ENCODE measurements around the gene SMOC1. TPM values are rescaled to one million over a fixed set of nuclear protein-coding genes. Genes with fewer than 3 reads are reported as not detected.

Gene SMOC1
- total RNA-seq, 2 experiments from 2014 or later, result not detected

GRCh38 chr14:69870613-69871012, 8.6 kb upstream of the SMOC1 start:
- no peak for DNase-seq
- intact Hi-C loops (cut with micrococcal nuclease), result no loop called here
- no peaks in the 10 kb centered on the region for H3K4me1 Mint-ChIP-seq (ENCODE audit: low read depth)
- H3K36me3 Mint-ChIP-seq (ENCODE audit: low read depth), result no peaks in the 10 kb centered on the region
- H3K4me3 Mint-ChIP-seq, result no peak overlapping the region
- H3K27me3 Mint-ChIP-seq (ENCODE audit: low read depth), result peaks cover 9% of the 10 kb centered on the region
- no peaks in the 10 kb centered on the region for H3K9me3 Mint-ChIP-seq
- H3K27ac Mint-ChIP-seq, result no peak overlapping the region
- CTCF ChIA-PET, result interaction anchor here (0.6 kb wide), 1 partner anchor 299 kb away, joined by 4 read pairs; no protein-coding TSS in a partner anchor

- no peak for DNase-seq
- no peaks in the 10 kb centered on the region for H3K9me3 Mint-ChIP-seq
- no peak overlapping the region for H3K4me3 Mint-ChIP-seq
- no peaks in the 10 kb centered on the region for H3K36me3 Mint-ChIP-seq (ENCODE audit: low read depth)
- no peaks in the 10 kb centered on the region for H3K4me1 Mint-ChIP-seq (ENCODE audit: low read depth)
- H3K27ac Mint-ChIP-seq, result no peak overlapping the region
- intact Hi-C loops (cut with micrococcal nuclease), result no loop called here
- CTCF ChIA-PET, result interaction anchor here (0.9 kb wide), 1 partner anchor 154 kb away, joined by 3 read pairs; no protein-coding TSS in a partner anchor
- H3K27me3 Mint-ChIP-seq (ENCODE audit: low read depth), result peaks cover 13% of the 10 kb centered on the region
Measured at GRCh38 chr14:69873877-69874780, 5.1 kb upstream of the SMOC1 start.

- Mint-ChIP-seq H3K36me3 (ENCODE audit: low read depth) (no peaks in the 10 kb centered on the region), H3K4me1 (ENCODE audit: low read depth) (no peaks in the 10 kb centered on the region), H3K27me3 (ENCODE audit: low read depth) (peaks cover 30% of the 10 kb centered on the region), H3K27ac (no peak overlapping the region), H3K4me3 (no peak overlapping the region), H3K9me3 (no peaks in the 10 kb centered on the region)
- intact Hi-C loops (cut with micrococcal nuclease), result loop anchor here (5.0 kb wide), 1 partner anchor 151 kb away; no protein-coding TSS in a partner anchor
- CTCF ChIA-PET, result interaction anchor here (1.7 to 2.7 kb wide), 3 partner anchors 59 to 152 kb away, joined by 5 to 9 read pairs (median 5); no protein-coding TSS in a partner anchor
- DNase-seq, result no peak
Measured at GRCh38 chr14:69876221-69876847, 2.9 kb upstream of the SMOC1 start.

GRCh38 chr14:69876848-69877306, 2.3 kb upstream of the SMOC1 start:
- intact Hi-C loops (cut with micrococcal nuclease), result loop anchor here (5.0 kb wide), 1 partner anchor 150 kb away; no protein-coding TSS in a partner anchor
- no peaks in the 10 kb centered on the region for H3K4me1 Mint-ChIP-seq (ENCODE audit: low read depth)
- H3K9me3 Mint-ChIP-seq, result no peaks in the 10 kb centered on the region
- no peak for DNase-seq
- H3K27me3 Mint-ChIP-seq (ENCODE audit: low read depth), result peaks cover 34% of the 10 kb centered on the region
- no peaks in the 10 kb centered on the region for H3K36me3 Mint-ChIP-seq (ENCODE audit: low read depth)
- H3K27ac Mint-ChIP-seq, result no peak overlapping the region
- no peak overlapping the region for H3K4me3 Mint-ChIP-seq
- CTCF ChIA-PET, result interaction anchor here (1.2 to 2.7 kb wide), 4 partner anchors 32 to 151 kb away, joined by 3 to 9 read pairs (median 5); no protein-coding TSS in a partner anchor

- DNase-seq, result no peak
- Mint-ChIP-seq H3K27me3 (ENCODE audit: low read depth) (peaks cover 38% of the 10 kb centered on the region), H3K4me1 (ENCODE audit: low read depth) (no peaks in the 10 kb centered on the region), H3K27ac (no peak overlapping the region), H3K4me3 (no peak overlapping the region), H3K9me3 (no peaks in the 10 kb centered on the region), H3K36me3 (ENCODE audit: low read depth) (no peaks in the 10 kb centered on the region)
- CTCF ChIA-PET, result interaction anchor here (1.0 to 2.7 kb wide), 7 partner anchors 32 to 197 kb away, joined by 3 to 9 read pairs (median 5); no protein-coding TSS in a partner anchor
- intact Hi-C loops (cut with micrococcal nuclease), result loop anchor here (5.0 kb wide), 1 partner anchor 150 kb away; no protein-coding TSS in a partner anchor
Measured at GRCh38 chr14:69877492-69877891, 1.7 kb upstream of the SMOC1 start.

GRCh38 chr14:69878251-69878650, 965 bp upstream of the SMOC1 start:
- Mint-ChIP-seq H3K4me1 (ENCODE audit: low read depth) (no peaks in the 10 kb centered on the region), H3K4me3 (no peak overlapping the region)
- intact Hi-C loops (cut with micrococcal nuclease), result loop anchor here (5.0 kb wide), 1 partner anchor 149 kb away; no protein-coding TSS in a partner anchor

GRCh38 chr14:69880044-69880487, 850 bp downstream of the SMOC1 start:
- intact Hi-C loops (cut with micrococcal nuclease), result no loop called here
- Mint-ChIP-seq H3K27me3 (ENCODE audit: low read depth) (peaks cover 50% of the 10 kb centered on the region), H3K9me3 (no peaks in the 10 kb centered on the region), H3K36me3 (ENCODE audit: low read depth) (no peaks in the 10 kb centered on the region), H3K4me1 (ENCODE audit: low read depth) (no peaks in the 10 kb centered on the region), H3K4me3 (peak overlapping the region; percentile 34), H3K27ac (no peak overlapping the region)
- DNase-seq, result no peak
- CTCF ChIA-PET, result interaction anchor here (0.7 kb wide), 1 partner anchor 41 kb away, joined by 3 read pairs; no protein-coding TSS in a partner anchor

More at GRCh38 chr14:69878251-69878650, 965 bp upstream of the SMOC1 start:
- DNase-seq, result no peak
- CTCF ChIA-PET, result interaction anchor here (1.0 to 2.7 kb wide), 6 partner anchors 41 to 196 kb away, joined by 3 to 9 read pairs (median 5); no protein-coding TSS in a partner anchor
- H3K27ac Mint-ChIP-seq, result no peak overlapping the region
- peaks cover 43% of the 10 kb centered on the region for H3K27me3 Mint-ChIP-seq (ENCODE audit: low read depth)
- H3K36me3 Mint-ChIP-seq (ENCODE audit: low read depth), result no peaks in the 10 kb centered on the region
- no peaks in the 10 kb centered on the region for H3K9me3 Mint-ChIP-seq

- no peaks in the 10 kb centered on the region for H3K36me3 Mint-ChIP-seq (ENCODE audit: low read depth)
- no peak overlapping the region for H3K27ac Mint-ChIP-seq
- peaks cover 53% of the 10 kb centered on the region for H3K27me3 Mint-ChIP-seq (ENCODE audit: low read depth)
- H3K4me1 Mint-ChIP-seq (ENCODE audit: low read depth), result no peaks in the 10 kb centered on the region
- H3K4me3 Mint-ChIP-seq, result no peak overlapping the region
- CTCF ChIA-PET, result interaction anchor here (0.5 to 1.3 kb wide), 3 partner anchors 62 to 144 kb away, joined by 3 read pairs; no protein-coding TSS in a partner anchor
- intact Hi-C loops (cut with micrococcal nuclease), result no loop called here
- DNase-seq, result no peak
- no peaks in the 10 kb centered on the region for H3K9me3 Mint-ChIP-seq
Measured at GRCh38 chr14:69880893-69881292, 1.7 kb downstream of the SMOC1 start.

- H3K27me3 Mint-ChIP-seq (ENCODE audit: low read depth), result peaks cover 51% of the 10 kb centered on the region
- H3K9me3 Mint-ChIP-seq, result no peaks in the 10 kb centered on the region
- no peaks in the 10 kb centered on the region for H3K36me3 Mint-ChIP-seq (ENCODE audit: low read depth)
- intact Hi-C loops (cut with micrococcal nuclease), result no loop called here
- no peak overlapping the region for H3K27ac Mint-ChIP-seq
- no peak for DNase-seq
- no peaks in the 10 kb centered on the region for H3K4me1 Mint-ChIP-seq (ENCODE audit: low read depth)
- CTCF ChIA-PET, result interaction anchor here (0.7 to 1.4 kb wide), 3 partner anchors 64 to 347 kb away, joined by 3 to 5 read pairs (median 3); no protein-coding TSS in a partner anchor
- H3K4me3 Mint-ChIP-seq, result no peak overlapping the region
Measured at GRCh38 chr14:69882116-69882864, 3.1 kb downstream of the SMOC1 start.

- Mint-ChIP-seq H3K36me3 (ENCODE audit: low read depth) (no peaks in the 10 kb centered on the region), H3K27ac (no peak overlapping the region), H3K4me1 (ENCODE audit: low read depth) (no peaks in the 10 kb centered on the region), H3K27me3 (ENCODE audit: low read depth) (peaks cover 51% of the 10 kb centered on the region), H3K4me3 (no peak overlapping the region), H3K9me3 (no peaks in the 10 kb centered on the region)
- CTCF ChIA-PET, result interaction anchor here (1.4 kb wide), 1 partner anchor 145 kb away, joined by 5 read pairs; no protein-coding TSS in a partner anchor
- intact Hi-C loops (cut with micrococcal nuclease), result no loop called here
- no peak for DNase-seq
Measured at GRCh38 chr14:69882915-69883314, 3.7 kb downstream of the SMOC1 start.

- no peaks in the 10 kb centered on the region for H3K4me1 Mint-ChIP-seq (ENCODE audit: low read depth)
- H3K9me3 Mint-ChIP-seq, result no peaks in the 10 kb centered on the region
- H3K27ac Mint-ChIP-seq, result no peak overlapping the region
- no peaks in the 10 kb centered on the region for H3K36me3 Mint-ChIP-seq (ENCODE audit: low read depth)
- H3K27me3 Mint-ChIP-seq (ENCODE audit: low read depth), result peaks cover 23% of the 10 kb centered on the region
- intact Hi-C loops (cut with micrococcal nuclease), result no loop called here
- H3K4me3 Mint-ChIP-seq, result no peak overlapping the region
- CTCF ChIA-PET, result no interaction called here
- no peak for DNase-seq
Measured at GRCh38 chr14:69886453-69887242, 7.4 kb downstream of the SMOC1 start.

Measured in activated naive CD4-positive, alpha-beta T cell treated with anti-CD3 and anti-CD28 coated beads for 36 hours (primary cell).